Naive thymus-derived CD8-positive, alpha-beta T cell (primary cell): Measurements from ENCODE around the gene RBM33. TPM values are rescaled to one million over a fixed set of nuclear protein-coding genes. Genes with fewer than 3 reads are reported as not detected.
A peak's percentile ranks its signal among the peaks of the same experiment; 100 is the strongest.

Source experiments
- ATAC-seq, 2 donors: fragments of 150-1000 bp; cut with Tn5 transposase in 1 of 2; sonication (Bioruptor Pico), chemical (Tn5 transposase) in 1 of 2; 1 replicate in 1 of 2; 2 replicates in 1 of 2; pipeline ENCODE4 v1.10.0; 2021; ENCODE audit warnings: mild to moderate bottlenecking in 2 of 2, moderate library complexity in 2 of 2
- POLR2A ChIA-PET: fragments of 350-600 bp; sonication (Branson Sonifier 250); formaldehyde crosslinking; loops from one replicate; lab custom pipeline; 2021; ENCODE audit warnings: antibody characterized with exemption; lab: Charles Lee
- DNase-seq, 10 donors: peaks; one replicate each; pipeline versions ENCODE4 v3.0.0 to v3.0.0-alpha.2; 2020 to 2022
- H3K27ac Mint-ChIP-seq, 10 donors: one replicate each; pipeline ENCODE4 v1.8.0; 2020 to 2022; ENCODE audit warnings: mild to moderate bottlenecking in 10 of 10, mixed read lengths in 10 of 10, moderate library complexity in 4 of 10, inconsistent platforms in 1 of 10
- H3K27me3 Mint-ChIP-seq, 5 donors: one replicate each; pipeline ENCODE4 v1.8.0; 2021 to 2022; ENCODE audit warnings: mixed read lengths in 5 of 5
- H3K36me3 Mint-ChIP-seq, 3 donors: one replicate each; pipeline ENCODE4 v1.8.0; 2020 to 2022; ENCODE audit warnings: mixed read lengths in 3 of 3, mild to moderate bottlenecking in 2 of 3, inconsistent platforms in 1 of 3
- H3K4me1 Mint-ChIP-seq, 4 donors: one replicate each; pipeline ENCODE4 v1.8.0; 2021 to 2022; ENCODE audit warnings: mixed read lengths in 4 of 4
- H3K4me3 Mint-ChIP-seq, 10 donors: one replicate each; pipeline ENCODE4 v1.8.0; 2020 to 2022; ENCODE audit warnings: mild to moderate bottlenecking in 10 of 10, mixed read lengths in 10 of 10, moderate library complexity in 6 of 10, inconsistent platforms in 1 of 10
- H3K9me3 Mint-ChIP-seq, 9 donors: one replicate each; pipeline ENCODE4 v1.8.0; 2020 to 2022; ENCODE audit warnings: mixed read lengths in 9 of 9, mild to moderate bottlenecking in 3 of 9, inconsistent platforms in 1 of 9, moderate library complexity in 1 of 9
- polyA plus RNA-seq, 3 donors: library from polyadenylated mRNA; unstranded; fragments of 300-500 nt; fragmentation: Illumina TruSeq; gene quantifications; one replicate each; pipeline ENCODE4 v1.2.3, GENCODE V29; 2021
- total RNA-seq, 8 experiments: library from RNA in 2 of 8; stranded (reverse) in 2 of 8; gene quantifications; one replicate each; pipeline ENCODE4 v1.2.3 and lab custom pipeline; 2021 to 2026

Gene RBM33
- total and polyA plus RNA-seq, 5 experiments from 2014 or later, result 35.3 to 173 (median 65.3) TPM

GRCh38 chr7:155797262-155798250 lies 153.1 kb downstream of the RBM33 start:
- no peaks in the 10 kb centered on the region for H3K36me3 Mint-ChIP-seq

GRCh38 chr7:155798673-155799439 lies 154.4 kb downstream of the RBM33 start:
- H3K27me3 Mint-ChIP-seq, result peaks cover 16 to 62% (median 37%) of the 10 kb centered on the region in 5 donors
- H3K9me3 Mint-ChIP-seq, result no peaks in the 10 kb centered on the region
- no peaks in the 10 kb centered on the region for H3K36me3 Mint-ChIP-seq
- H3K27ac Mint-ChIP-seq, result no peak overlapping the region
- DNase-seq (peak in 1 of 10 donors; percentile 32), ATAC-seq (peak in 1 of 2 donors; percentile 67)
- peak overlapping the region in 3 of 10 donors; percentile 2 to 25 (median 18) for H3K4me3 Mint-ChIP-seq
- POLR2A ChIA-PET, result no interaction called here
- H3K4me1 Mint-ChIP-seq, result peaks cover 6 to 15% (median 12%) of the 10 kb centered on the region in 4 donors

More at GRCh38 chr7:155797262-155798250, 153.1 kb downstream of the RBM33 start:
- H3K4me3 Mint-ChIP-seq, result no peak overlapping the region
- POLR2A ChIA-PET, result no interaction called here
- no peak overlapping the region for H3K27ac Mint-ChIP-seq
- peak in 1 of 2 donors; percentile 6 for ATAC-seq
- peaks cover 4 to 10% (median 7%) of the 10 kb centered on the region in 4 donors for H3K4me1 Mint-ChIP-seq
- DNase-seq, result peak in 1 of 10 donors; percentile 47
- peaks cover 16 to 52% (median 36%) of the 10 kb centered on the region in 5 donors for H3K27me3 Mint-ChIP-seq
- H3K9me3 Mint-ChIP-seq, result no peaks in the 10 kb centered on the region

GRCh38 chr7:155799514-155799913 lies 155.1 kb downstream of the RBM33 start:
- H3K36me3 Mint-ChIP-seq, result no peaks in the 10 kb centered on the region
- DNase-seq (peak in 1 of 10 donors; percentile 30), ATAC-seq (no peak)
- no peak overlapping the region for H3K4me3 Mint-ChIP-seq
- POLR2A ChIA-PET, result no interaction called here
- H3K27ac Mint-ChIP-seq, result no peak overlapping the region
- H3K27me3 Mint-ChIP-seq, result peaks cover 16 to 62% (median 37%) of the 10 kb centered on the region in 5 donors
- H3K4me1 Mint-ChIP-seq, result peaks cover 6 to 19% (median 14%) of the 10 kb centered on the region in 4 donors
- no peaks in the 10 kb centered on the region for H3K9me3 Mint-ChIP-seq

- Mint-ChIP-seq H3K9me3 (no peaks in the 10 kb centered on the region), H3K27ac (no peak overlapping the region), H3K36me3 (no peaks in the 10 kb centered on the region), H3K27me3 (peaks cover 18 to 57% (median 38%) of the 10 kb centered on the region in 5 donors), H3K4me3 (no peak overlapping the region), H3K4me1 (peaks cover 6 to 20% (median 14%) of the 10 kb centered on the region in 4 donors)
- DNase-seq (peak in 1 of 10 donors; percentile 31), ATAC-seq (no peak)
- POLR2A ChIA-PET, result no interaction called here
These were observed 155.8 kb downstream of the RBM33 start for GRCh38 chr7:155800301-155800700.

GRCh38 chr7:155800741-155801267 lies 156.3 kb downstream of the RBM33 start:
- no peak for ATAC-seq
- Mint-ChIP-seq H3K27ac (no peak overlapping the region), H3K36me3 (no peaks in the 10 kb centered on the region), H3K27me3 (peaks cover 16 to 53% (median 36%) of the 10 kb centered on the region in 5 donors), H3K4me3 (no peak overlapping the region), H3K9me3 (no peaks in the 10 kb centered on the region), H3K4me1 (peaks cover 6 to 21% (median 15%) of the 10 kb centered on the region in 4 donors)
- DNase-seq, result peak in 1 of 10 donors; percentile 38
- POLR2A ChIA-PET, result no interaction called here

- Mint-ChIP-seq H3K36me3 (no peaks in the 10 kb centered on the region), H3K27me3 (peaks cover 16 to 65% (median 42%) of the 10 kb centered on the region in 5 donors), H3K4me3 (peak overlapping the region in 8 of 10 donors; percentile 12 to 74 (median 28)), H3K27ac (peak overlapping the region in 1 of 10 donors; percentile 9), H3K9me3 (no peaks in the 10 kb centered on the region), H3K4me1 (peaks cover 6 to 28% (median 23%) of the 10 kb centered on the region in 4 donors)
- ATAC-seq (no peak), DNase-seq (no peak)
- POLR2A ChIA-PET, result no interaction called here
These were observed 157.8 kb downstream of the RBM33 start for GRCh38 chr7:155802291-155802690.

GRCh38 chr7:155802906-155803417 lies 158.5 kb downstream of the RBM33 start:
- Mint-ChIP-seq H3K36me3 (no peaks in the 10 kb centered on the region), H3K27me3 (peaks cover 16 to 72% (median 47%) of the 10 kb centered on the region in 5 donors), H3K9me3 (no peaks in the 10 kb centered on the region), H3K27ac (no peak overlapping the region), H3K4me3 (peak overlapping the region in 1 of 10 donors; percentile 78), H3K4me1 (peaks cover 8 to 34% (median 25%) of the 10 kb centered on the region in 4 donors)
- ATAC-seq, result no peak
- POLR2A ChIA-PET, result no interaction called here
- DNase-seq, result peak in 1 of 10 donors; percentile 38

- peak in 1 of 10 donors; percentile 57 for DNase-seq
- no peak for ATAC-seq
- H3K27me3 Mint-ChIP-seq, result peaks cover 11 to 72% (median 42%) of the 10 kb centered on the region in 5 donors
These were observed 159.2 kb downstream of the RBM33 start for GRCh38 chr7:155803418-155804376.

GRCh38 chr7:155804431-155804831 lies 160.0 kb downstream of the RBM33 start:
- Mint-ChIP-seq H3K4me1 (peaks cover 8 to 31% (median 24%) of the 10 kb centered on the region in 4 donors), H3K9me3 (no peaks in the 10 kb centered on the region), H3K36me3 (no peaks in the 10 kb centered on the region), H3K27me3 (peaks cover 13 to 72% (median 44%) of the 10 kb centered on the region in 5 donors), H3K4me3 (peak overlapping the region in 8 of 10 donors; percentile 24 to 78 (median 53)), H3K27ac (peak overlapping the region in 1 of 10 donors; percentile 29)
- POLR2A ChIA-PET, result no interaction called here
- DNase-seq, result peak in 1 of 10 donors; percentile 22
- no peak for ATAC-seq

More at GRCh38 chr7:155803418-155804376, 159.2 kb downstream of the RBM33 start:
- peak overlapping the region; percentile 4 to 81 (median 76) for H3K4me3 Mint-ChIP-seq
- no peak overlapping the region for H3K27ac Mint-ChIP-seq
- peaks cover 6 to 31% (median 23%) of the 10 kb centered on the region in 4 donors for H3K4me1 Mint-ChIP-seq
- H3K36me3 Mint-ChIP-seq, result no peaks in the 10 kb centered on the region
- POLR2A ChIA-PET, result no interaction called here
- no peaks in the 10 kb centered on the region for H3K9me3 Mint-ChIP-seq

GRCh38 chr7:155804897-155805825 lies 160.7 kb downstream of the RBM33 start:
- Mint-ChIP-seq H3K4me1 (peaks cover 8 to 29% (median 24%) of the 10 kb centered on the region in 4 donors), H3K27me3 (peaks cover 11 to 65% (median 36%) of the 10 kb centered on the region in 5 donors), H3K9me3 (no peaks in the 10 kb centered on the region), H3K27ac (no peak overlapping the region), H3K36me3 (no peaks in the 10 kb centered on the region), H3K4me3 (peak overlapping the region in 9 of 10 donors; percentile 58 to 85 (median 82))
- POLR2A ChIA-PET, result no interaction called here
- peak; percentile 31 to 72 (median 52) for DNase-seq
- ATAC-seq, result peak; percentile 75 to 79
